Measurements from ENCODE around the gene ARHGAP27.

ARHGAP27 gene

DNA sequence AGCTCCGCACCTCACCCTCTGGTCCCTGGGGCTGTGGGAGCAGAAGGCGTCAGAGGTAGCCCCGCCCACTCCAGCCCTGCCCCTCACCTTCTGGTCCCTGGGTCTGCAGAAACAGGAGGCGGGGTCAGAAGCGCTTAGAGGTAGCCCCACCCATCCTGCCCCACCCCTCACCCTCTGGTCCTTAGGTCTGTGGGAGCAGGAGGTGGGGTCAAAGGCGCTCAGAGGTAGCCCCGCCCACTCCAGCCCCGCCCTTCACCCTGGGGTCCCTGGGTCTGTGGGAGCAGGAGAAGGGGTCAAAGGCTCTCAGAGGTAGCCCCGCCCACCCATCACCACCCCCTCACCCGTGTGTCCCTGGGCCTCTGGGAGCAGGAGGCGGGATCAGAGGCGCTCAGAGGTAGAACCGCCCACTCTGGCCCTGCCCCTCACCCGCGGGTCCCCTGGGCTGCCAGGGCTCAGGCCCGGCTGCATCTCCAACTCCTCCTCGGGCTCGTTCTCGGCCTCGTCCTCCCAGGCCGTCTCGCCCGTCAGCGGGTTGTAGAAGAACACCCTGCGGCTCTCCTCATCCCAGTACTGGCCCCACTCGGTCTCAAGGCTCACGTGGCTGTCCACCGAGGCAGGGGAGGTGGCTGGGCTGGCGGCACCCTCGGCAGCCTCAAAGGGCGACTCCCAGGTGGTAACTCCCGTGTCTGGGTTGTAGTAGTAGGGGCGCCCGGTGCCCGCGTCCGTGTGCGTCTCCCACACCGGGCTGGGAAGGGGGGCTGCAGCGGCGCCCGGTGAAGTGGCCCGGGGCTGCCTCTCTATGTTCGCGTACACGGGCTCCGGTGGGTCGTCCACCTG, 27.2 kb downstream of the ARHGAP27 start:
- no peak for DNase-seq

DNA sequence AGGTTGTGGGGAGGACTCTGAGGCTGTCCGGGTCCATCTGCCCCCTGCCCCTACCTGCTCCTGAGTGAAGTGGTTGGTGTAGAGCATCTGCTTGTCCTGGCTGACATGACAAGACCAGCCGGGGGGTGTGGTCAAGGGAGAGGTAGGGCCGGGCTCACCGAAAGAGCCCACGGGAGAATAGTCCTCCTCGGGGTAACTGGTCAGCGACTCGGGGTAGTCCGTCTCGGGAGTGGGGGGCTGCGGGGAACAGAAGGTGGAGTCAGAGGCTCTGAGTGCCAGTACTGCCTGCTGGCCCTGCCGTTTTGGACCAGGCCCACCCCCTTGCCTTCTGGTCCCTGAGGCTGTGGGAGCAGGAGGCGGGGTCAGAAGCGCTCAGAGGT, 27.8 kb downstream of the ARHGAP27 start:
- DNase-seq: no peak

DNA sequence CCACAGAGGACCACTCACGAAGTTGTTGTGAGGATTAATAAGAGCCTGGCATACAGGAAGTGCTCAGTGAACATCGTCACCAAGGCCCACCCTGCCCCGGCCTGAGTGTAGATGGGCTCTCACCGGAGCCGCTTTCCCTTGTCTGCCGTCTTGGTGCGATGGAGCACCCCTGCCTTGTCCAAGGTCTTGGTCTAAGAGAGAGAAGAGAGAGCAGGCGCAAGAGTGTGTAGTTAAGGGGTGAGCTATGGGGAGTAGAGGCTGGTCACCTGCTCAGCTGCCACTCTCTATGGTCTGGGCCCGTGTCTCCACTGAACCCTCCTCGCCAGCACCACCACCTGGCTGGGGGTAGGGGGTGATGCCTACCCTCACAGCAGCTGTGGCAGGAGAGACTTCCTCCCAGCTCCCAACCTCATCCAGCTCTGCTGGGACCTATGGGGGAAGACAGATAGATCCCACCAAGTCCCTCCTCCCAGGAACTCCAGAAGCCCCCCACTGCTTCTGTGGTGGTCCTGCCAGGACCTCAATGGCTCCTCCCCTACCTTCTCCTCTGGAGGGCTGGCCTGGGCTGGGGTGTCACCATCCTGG, 28.7 kb downstream of the ARHGAP27 start:
- DNase-seq: no peak

DNA sequence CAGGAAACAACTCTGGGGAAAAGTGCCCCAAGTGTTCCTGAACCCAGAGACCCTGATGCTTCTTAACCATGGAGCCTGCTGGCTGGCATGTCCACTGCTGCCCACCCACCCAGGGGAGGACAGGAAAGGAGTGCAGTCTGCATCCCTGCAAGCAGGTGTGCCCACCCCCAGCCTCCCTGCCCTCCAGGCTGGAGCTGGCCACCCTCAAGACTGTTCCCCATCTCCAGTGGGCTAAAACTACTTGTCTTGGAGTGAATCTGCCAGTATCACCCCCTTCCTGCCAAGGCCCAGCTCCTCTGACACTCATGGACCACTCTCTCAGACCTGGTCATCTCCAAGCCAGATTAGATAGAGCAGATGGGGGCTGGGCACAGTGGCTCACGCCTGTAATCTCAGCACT, 29.8 kb downstream of the ARHGAP27 start:
- no peak for DNase-seq

DNA sequence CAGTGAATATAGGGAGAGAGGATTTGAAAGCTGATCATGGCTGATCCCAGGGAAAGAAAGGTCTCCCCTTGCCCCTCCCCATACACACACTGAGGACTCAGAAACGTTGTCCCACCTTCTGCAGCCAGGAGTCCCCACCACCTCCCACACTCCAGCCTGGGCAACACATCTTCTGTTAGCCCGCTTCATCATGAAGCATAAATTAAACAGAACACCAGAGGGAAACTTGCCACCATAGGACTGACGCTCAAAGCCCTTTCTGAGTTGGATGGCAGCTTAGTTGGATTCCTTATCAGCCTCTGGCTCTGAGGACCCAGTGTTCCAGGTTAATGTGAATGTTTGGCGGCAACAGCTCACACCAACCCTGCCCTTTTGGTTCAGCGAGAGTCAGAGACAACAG, 33.9 kb downstream of the ARHGAP27 start:
- DNase-seq: no peak

DNA sequence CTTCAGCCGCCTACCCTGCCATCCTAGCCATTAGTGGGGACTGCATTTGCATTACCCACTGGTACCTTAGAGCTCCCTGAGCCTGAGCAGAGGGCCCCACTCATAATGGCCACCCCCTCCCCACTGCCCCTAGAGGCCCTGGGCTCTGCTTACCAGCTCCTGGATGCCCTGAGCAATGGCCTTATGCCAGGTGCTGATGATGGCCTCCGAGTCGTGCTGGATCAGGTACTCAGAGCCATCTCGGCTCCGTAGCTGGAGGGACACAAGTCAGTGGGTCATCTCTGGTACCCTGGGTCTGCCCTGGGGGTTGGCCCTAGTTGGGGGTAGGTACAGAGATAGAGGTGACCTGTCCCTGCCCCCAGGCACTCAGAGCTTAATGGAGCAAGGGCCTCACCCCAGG, 34.9 kb downstream of the ARHGAP27 start:
- no peak for DNase-seq

DNA sequence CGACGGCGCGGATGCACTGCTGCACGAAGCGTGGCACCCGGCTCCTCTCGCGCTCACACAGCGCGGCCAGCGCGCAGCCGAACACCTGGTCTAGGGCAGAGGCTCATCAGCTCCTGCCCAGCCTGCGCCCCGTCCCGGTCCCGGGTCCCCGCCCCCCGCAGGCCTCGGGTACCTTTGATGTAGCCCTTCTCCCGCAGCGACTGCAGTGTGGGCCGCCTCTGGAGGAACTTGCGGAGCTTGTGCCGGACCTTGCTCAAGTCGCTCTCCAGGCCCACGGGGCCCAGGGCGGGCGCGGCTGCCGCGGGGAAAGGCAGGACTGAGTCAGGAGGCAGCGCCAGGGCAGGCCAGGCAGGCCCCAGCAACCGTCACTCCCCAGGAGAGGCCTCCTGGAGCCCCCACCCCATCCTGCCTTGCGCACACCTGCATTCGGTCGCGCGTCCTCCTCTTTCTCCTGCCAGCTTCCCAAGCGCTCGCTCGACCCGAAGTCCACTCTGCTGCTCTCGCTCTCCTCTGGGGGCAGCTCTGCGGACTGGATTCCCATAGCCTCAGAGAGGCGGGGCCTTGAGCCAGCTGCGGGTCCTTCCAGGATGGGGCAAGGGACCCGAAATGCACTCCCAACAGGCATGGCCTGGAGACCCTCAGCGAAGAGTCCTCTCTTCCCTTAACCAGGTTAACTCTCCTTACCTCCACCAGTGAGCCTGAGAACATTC, 36.0 kb downstream of the ARHGAP27 start:
- DNase-seq: no peak

DNA sequence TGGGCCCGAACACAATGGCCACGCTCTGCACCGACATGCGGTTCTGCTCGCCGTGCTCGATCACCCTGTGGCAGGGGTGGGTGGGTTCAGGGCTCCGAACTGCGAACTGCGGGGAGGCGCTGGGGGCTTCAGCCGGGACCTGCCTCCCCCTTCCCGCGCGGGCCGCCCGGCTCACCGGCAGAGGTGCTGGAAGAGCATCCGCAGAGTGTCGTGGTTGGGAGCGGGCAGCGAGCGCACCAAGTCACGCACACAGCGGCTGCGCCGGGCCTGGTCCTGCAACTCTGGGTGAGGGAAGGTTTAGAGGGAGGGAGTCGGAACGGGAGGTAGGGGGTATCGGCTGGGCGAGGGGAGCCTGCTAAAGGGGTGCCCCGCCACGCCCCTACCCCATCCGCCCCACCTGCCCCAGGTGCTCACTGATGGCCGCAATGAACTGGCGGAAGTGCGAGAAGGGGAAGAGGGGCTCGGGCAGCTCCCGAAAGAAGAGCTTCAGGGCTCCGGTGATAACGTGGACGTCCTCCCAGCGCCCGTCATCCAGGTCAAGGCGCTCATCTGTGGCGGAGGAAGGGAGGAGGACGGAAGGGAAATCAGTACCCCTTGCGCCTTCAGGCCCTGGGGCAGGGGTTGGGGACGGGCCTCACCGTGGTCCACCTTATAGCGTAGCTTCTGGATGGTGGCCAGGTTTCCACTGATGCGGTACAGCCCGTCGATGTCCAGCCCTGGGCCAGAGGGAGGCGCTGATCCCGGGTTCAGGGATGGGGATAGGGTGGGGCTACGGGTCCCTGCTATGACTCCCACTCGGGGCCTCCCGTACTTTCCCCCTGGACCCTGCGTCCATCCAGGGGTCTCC, 36.9 kb downstream of the ARHGAP27 start:
- DNase-seq: no peak

DNA sequence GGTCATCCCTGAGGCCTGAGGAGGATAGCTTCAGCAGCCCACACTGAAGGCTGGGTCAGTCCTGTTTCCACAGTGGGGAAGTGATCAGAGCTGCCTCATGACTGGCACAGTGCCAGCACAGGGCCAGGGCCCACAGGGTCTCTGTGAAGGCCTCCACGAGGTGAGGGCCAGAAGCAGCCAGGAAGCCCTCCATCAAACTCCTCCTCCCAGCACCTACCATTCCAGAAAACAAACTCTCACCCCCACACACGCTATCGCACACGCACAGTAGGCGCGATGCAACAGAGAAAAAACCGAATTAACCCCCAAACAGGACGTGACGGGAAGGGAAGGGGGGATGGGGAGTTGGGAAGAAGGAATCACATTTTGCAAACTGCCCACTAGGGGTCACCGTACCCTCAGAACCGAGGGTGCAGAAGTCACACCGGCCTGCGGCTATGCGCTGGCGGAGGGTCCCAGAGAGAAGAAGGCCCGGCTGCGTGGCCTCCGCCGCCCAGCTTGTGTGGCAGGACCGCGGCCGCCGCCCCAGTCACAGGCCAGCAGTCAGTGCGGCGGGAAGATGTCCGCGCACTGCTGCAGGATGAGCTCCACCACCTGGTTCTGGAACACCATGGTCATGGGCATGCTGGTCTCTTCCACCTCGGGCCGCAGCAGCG, 37.6 kb downstream of the ARHGAP27 start:
- no peak for DNase-seq

DNA sequence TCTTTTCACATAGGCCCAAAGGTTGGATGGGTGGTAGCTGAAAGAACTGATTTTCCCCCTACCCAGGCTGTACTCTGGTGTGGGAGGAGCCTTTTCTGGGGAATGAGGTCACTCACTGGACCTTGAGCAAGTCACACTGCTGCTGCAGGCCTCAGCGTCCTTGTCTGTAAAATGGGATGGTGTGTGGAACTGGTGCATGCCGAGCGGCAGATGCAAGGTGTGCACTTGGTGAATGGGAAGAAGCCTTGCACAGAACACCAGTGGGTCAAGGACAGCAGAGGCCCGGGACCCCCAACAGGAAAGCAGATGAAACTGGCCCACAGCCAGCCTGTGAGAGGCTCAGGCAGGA, 38.1 kb downstream of the ARHGAP27 start:
- DNase-seq: no peak

DNA sequence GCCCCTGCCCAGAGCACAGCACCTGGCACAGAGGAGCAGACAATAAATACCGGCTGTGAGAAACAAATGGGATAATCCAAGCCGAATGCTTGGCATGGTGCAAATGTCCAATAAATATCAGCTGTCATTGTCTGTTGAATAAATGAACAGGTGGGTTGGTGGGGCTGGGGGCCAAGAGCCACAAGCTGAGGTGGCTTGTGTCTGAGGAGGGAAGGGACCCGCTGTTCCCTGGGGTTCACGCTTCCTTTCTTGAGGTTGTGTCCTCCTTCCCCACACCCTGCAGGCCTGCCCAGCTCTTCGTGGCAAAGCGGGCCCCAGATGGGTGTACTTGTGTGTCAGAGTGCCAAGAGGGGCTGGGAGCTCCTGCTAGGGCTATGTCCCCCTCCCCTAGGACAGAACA, 38.6 kb downstream of the ARHGAP27 start:
- DNase-seq: no peak

DNA sequence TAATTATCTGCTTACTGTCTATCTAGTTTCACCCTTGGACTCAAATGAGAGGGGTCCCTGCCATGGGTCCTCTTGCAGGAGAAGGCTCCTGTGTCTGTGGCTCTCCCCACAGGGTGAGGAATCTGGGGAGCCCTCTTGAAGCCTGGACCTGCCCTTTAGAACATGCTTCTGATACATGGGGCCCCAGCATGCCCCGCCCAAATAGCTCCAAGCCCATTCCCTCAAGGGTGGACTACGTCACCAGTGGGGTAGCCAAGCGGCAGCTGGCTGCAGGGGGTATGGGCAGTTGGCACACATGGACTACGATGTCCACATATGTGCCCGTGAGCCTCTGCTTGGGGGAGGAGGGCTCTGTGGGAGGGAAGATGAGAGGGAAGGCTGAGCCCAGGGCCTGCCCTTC, 39.3 kb downstream of the ARHGAP27 start:
- DNase-seq: no peak

DNA sequence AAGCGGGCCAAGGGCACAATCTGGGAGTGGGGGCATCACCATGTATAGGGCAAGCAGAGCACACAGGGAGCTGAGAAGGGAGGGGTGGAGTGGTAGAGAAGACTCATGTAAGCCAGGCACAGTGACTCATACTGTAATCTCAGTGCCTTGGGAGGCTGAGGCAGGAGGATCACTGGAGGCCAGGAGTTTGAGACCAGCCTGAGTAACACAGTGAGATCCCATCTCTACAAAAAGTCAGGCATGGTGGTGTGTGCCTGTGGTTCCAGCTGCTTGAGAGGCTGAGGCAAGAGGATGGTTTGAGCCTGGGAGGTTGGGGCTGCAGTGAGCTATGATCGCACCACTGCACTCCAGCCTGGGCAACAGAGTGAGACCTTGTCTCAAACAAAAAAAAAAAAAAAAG, 40.8 kb downstream of the ARHGAP27 start:
- DNase-seq: no peak

DNA sequence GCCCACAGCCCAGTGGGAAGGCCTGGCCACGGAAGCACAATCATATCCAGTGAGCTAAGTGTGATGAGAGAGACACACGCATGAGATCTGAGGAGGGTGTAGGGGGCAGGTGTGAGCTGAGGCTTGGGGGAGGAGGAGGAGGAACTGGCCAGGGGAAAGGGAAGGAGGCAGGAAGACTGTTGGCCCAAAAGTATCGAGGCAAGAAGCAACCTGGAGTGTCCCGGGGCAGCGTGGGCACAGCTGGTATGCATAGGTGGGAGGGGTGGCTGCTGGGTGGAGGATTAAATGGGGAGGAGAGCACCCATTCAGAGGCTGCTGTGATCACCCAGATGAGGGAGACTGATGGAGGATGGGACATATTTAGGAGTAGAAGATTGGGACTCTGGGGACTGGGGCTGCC, 41.4 kb downstream of the ARHGAP27 start:
- no peak for DNase-seq

DNA sequence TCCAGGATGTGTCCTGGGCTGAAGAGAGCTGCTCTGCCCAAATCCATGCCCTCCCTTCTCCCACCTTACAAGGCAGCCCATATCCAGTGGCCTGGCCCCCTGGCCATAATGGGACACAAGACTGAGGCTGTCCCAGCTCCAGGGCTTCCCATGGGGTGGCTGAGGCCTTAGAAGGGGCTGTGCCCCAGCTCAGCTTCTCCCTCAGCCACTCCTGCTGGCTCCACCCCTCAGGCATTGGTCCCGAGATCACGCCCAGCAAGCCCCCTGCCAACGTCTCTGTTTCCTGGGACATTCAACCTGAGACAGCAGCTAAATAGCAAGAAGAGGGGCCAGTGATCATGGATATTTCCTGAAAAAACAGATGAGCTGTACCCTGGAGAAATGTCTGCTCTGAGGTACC, 43.3 kb downstream of the ARHGAP27 start:
- DNase-seq: no peak

DNA sequence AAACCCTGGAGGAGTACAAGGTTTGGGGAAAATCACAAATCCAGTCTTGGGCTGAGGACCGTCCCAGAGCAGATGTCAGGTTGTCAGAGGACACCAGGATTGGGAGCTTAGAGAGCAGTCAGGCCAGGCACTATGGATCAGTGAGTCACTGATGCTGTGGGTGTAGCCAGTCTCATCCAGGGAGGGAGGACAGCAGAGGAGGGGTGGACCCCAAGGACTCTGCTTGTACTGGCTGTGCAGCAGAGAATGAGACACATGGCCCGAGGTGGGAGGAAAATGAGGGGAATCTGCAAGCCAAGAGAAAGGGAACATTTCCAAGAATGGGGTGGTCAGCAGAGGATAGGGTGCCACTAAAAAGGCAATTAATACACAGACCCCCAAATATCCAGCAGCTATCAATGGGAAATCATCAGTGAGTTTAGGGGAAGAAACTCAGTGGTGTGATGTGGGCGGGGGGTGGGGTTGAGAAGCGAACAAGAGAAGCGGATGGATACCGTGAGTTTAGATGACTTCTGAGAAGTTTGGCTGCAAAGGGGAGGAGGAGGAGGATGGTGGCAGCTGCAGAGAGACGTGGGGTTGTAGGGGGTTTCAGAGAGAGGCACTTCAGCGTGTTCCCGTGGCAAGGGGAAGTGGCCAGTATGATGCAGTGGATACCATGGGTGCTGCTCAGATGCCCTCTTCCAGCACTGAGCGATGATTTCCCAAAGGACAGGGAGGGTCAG, 43.9 kb downstream of the ARHGAP27 start:
- DNase-seq: no peak

DNA sequence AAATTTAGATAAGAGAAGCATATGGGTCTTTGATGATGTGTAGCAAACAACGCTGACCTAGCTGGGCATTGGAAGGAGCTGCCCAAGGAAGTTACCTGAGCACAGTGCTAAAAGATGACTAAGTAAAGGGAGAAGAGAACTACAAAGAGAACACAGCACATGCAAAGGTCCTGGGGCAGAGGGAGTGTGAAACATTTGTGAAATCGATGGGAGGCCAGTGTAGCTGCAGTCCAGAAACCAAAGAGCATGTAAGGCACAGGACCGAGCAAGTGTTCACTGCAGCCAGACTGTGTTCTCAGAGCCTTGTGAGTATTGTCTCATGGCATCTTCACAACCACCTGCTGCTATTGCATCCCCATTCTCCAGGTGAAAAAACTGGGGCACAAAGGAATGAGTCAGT, 44.9 kb downstream of the ARHGAP27 start:
- DNase-seq: no peak

DNA sequence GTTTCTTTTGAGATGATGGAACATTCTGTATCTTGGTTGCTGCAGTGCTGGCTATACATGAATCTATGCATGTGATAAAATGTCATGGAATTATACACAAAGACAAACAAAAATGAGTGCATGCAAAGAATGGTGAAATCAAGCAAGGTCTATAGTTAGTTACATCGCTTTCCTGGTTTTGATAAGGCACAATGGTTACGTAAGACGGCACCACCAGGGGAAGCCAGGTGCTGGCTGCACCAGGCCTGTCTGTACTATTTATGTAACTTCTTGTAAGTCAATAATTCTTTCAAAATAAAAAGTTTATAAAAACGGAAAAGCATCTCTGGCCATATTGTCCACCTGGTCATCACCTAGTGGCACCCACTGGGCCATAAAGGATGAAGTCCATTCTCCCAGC, 46.5 kb downstream of the ARHGAP27 start:
- DNase-seq: no peak

DNA sequence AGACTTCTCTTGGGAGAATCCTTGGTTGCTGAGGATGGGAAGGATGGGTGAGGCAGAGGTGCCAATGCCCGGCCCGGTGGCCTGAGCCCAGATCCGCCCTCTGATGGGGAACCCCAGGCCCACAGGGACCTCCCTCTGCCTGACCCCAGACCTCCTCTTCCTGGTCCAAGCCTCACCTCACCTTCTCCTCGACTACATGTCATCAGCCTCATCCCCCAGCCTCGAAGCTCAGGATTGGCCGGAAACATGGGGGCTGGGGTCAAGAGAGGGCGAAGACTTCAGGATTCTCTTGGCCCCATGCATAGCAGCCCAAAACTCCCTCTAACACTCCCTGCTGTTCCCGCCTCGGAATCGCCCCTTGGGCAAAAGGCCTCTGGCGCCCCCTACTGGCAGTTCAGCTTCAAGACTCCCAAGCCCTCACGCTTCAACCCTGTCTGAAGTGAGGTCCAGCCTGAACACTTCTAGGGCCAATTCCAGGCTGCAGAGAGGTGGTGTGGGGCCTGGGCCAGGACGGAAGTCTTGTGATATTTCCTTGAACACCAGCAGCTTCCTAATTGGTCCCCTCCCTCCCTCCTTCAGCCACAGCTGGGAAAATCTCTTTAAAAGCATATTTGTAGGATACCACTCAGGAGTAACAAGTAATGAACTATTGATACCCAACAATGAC, 47.2 kb downstream of the ARHGAP27 start:
- peak; percentile 81 for DNase-seq

DNA sequence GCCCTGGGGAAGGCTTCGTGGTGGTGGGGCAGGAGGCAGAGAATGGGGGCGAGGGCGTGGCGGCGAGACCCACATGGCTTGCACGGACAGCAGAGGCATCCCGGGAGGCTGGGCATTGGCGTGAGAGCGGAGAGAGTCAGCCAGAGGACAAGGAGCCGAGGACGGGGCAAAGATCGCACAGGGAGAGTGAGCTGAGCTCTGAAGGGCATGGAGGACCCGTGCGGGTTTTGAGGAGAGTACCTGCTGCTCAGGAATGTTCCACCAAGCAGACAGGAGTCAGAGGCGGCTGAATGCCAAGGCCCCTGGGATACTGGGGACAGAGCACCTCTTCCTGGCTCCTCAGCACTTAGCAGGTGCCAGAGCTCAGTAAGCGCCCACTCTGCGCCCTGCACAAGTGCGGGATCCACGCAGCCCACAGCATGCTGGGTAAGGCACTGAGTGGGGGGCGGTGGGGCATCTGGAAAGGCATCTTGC, 47.8 kb downstream of the ARHGAP27 start:
- no peak for DNase-seq

DNA sequence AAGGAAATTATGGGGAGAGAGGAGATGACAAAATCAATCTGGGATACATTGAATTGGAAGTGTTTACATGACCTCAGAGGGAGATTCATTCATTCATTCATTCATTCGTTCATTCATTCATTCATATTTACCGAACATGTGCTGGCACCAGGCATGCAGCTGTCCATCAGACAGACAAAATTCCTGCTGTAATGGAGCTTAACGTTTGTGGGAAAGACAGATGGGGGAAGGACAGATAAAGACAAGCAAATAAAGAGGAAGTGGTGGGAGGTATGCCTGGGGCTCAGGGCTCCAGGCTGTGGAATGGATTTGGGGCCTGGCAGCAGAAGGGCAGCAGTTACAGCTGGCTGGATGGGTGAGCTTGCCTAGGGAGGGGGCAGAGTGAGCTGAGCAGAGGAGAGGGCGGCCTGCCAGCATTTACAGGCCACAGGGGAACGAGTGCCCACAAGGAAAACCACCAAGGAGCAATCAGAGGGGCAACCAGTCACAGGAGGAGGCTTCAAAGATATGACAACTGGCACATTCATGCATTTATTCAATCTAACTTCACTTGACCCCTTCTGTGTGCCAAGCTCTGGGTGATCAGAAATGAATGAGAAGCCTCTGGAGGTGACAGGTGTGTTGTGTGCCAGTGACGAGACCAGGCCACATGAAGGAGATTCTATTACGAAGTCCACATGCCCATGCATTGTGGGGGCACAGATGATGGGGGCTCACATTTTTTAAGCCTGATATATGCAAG, 48.5 kb downstream of the ARHGAP27 start:
- DNase-seq: no peak

Data from NCI-H2227 treated with DMSO at 0.1 percent for 48 hours (cell line).